ENCODE results near the gene SNCB. TPM values are rescaled to one million over a fixed set of nuclear protein-coding genes. Genes with fewer than 3 reads are reported as not detected.
"Not testable (repeated sequence)": the region's sequence is repeated elsewhere in the genome, so short reads cannot be mapped to it uniquely, and the experiment has no call there.

Gene SNCB
- total RNA-seq, 4 donors from 2014 or later: not detected

DNA sequence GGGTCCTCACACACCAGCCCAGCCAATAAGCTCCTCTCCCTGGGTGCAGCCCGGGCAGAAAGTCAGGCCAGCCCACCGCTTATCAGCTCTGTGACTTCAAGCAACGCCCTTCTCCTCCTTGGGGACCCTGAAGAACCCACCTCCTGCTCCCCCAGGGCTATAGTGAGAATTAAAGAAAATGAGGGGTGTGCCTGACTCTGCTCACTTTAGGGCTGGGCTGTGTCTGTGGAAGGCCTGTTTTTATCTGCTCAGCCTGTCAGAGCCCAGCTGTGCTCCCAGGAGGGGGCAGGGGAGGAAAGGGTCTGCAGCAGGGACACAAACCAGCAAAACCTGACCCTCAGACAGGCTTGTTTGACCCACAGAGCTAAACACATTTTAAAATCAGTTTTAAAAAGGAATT lies 24.3 kb downstream of the SNCB start:
- peaks cover 0 to 17% (median 4%) of the 10 kb centered on the region in 4 donors for H3K4me1 ChIP-seq
- H3K27me3 ChIP-seq: peaks cover 0 to 40% of the 10 kb centered on the region in 2 donors
- TF ChIP-seq, protein P1, sequence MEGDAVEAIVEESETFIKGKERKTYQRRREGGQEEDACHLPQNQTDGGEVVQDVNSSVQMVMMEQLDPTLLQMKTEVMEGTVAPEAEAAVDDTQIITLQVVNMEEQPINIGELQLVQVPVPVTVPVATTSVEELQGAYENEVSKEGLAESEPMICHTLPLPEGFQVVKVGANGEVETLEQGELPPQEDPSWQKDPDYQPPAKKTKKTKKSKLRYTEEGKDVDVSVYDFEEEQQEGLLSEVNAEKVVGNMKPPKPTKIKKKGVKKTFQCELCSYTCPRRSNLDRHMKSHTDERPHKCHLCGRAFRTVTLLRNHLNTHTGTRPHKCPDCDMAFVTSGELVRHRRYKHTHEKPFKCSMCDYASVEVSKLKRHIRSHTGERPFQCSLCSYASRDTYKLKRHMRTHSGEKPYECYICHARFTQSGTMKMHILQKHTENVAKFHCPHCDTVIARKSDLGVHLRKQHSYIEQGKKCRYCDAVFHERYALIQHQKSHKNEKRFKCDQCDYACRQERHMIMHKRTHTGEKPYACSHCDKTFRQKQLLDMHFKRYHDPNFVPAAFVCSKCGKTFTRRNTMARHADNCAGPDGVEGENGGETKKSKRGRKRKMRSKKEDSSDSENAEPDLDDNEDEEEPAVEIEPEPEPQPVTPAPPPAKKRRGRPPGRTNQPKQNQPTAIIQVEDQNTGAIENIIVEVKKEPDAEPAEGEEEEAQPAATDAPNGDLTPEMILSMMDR (IDR thresholded peaks at IDR 0.05): no peak
- TF ChIP-seq EP300 (IDR thresholded peaks at IDR 0.05): no peak
- no peak for TF ChIP-seq POLR2A (IDR thresholded peaks at IDR 0.05)
- H3K27ac ChIP-seq: no peak overlapping the region
- 39 to 50% methylated on average over 2 to 3 of the region's 3 CpGs for WGBS, 2 donors
- no peaks in the 10 kb centered on the region for H3K36me3 ChIP-seq
- H3K4me3 ChIP-seq: no peak overlapping the region
- no peaks in the 10 kb centered on the region for H3K9me3 ChIP-seq
- no peak for DNase-seq (ENCODE audit: low spot score in 2 of 2)

DNA sequence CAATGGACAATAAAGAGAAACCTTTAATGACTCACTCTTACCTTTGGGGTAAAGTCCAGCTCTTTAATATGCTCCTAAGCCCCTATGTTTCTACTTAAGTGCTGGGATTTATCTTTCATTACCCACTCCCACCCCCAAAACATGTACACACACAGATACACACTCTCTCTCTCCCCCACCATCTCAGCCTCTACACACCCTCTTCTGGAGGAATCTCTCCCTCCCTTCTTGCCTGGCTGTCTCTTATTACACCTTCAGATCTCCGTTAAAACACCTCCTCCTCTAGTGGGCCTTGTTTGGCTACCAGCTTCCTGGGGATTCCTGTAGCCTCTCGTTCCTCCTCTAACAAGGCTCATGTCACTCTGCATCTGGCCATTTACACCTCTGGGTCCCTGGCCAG lies 27.2 kb downstream of the SNCB start:
- WGBS, 2 donors: 26 to 29% methylated on average over 2 of the region's 2 CpGs
- no peak for DNase-seq (ENCODE audit: low spot score in 2 of 2)
- H3K27ac ChIP-seq: no peak overlapping the region
- TF ChIP-seq, protein P1 (IDR thresholded peaks at IDR 0.05): no peak
- no peak for TF ChIP-seq EP300 (IDR thresholded peaks at IDR 0.05)
- no peak for TF ChIP-seq POLR2A (IDR thresholded peaks at IDR 0.05)
- H3K4me1 ChIP-seq: no peaks in the 10 kb centered on the region
- no peaks in the 10 kb centered on the region for H3K36me3 ChIP-seq
- H3K27me3 ChIP-seq: peaks cover 0 to 22% of the 10 kb centered on the region in 2 donors
- no peak overlapping the region for H3K4me3 ChIP-seq
- no peaks in the 10 kb centered on the region for H3K9me3 ChIP-seq

GRCh38 chr5:176601901-176602482 lies 28.3 kb downstream of the SNCB start:
- no peak overlapping the region for H3K4me3 ChIP-seq
- H3K27me3 ChIP-seq: peaks cover 0 to 18% of the 10 kb centered on the region in 2 donors
- DNase-seq (ENCODE audit: low spot score in 2 of 2): no peak
- 71 to 75% methylated on average over 12 of the region's 12 CpGs for WGBS, 2 donors
- no peaks in the 10 kb centered on the region for H3K36me3 ChIP-seq
- H3K27ac ChIP-seq: no peak overlapping the region
- no peaks in the 10 kb centered on the region for H3K9me3 ChIP-seq
- peaks cover 0 to 5% (median 0%) of the 10 kb centered on the region in 4 donors for H3K4me1 ChIP-seq
- TF ChIP-seq, protein P1 (IDR thresholded peaks at IDR 0.05): no peak
- no peak for TF ChIP-seq POLR2A (IDR thresholded peaks at IDR 0.05)
- TF ChIP-seq EP300 (IDR thresholded peaks at IDR 0.05): no peak

GRCh38 chr5:176599749-176600430 lies 30.4 kb downstream of the SNCB start:
- H3K4me3 ChIP-seq; H3K36me3 ChIP-seq; DNase-seq (ENCODE audit: low spot score in 2 of 2); H3K9me3 ChIP-seq; H3K27ac ChIP-seq: not testable (repeated sequence)
- Histone ChIP-seq H3K4me1 (peaks cover 0 to 10% (median 1%) of the 10 kb centered on the region in 4 donors), H3K27me3 (peaks cover 0 to 32% of the 10 kb centered on the region in 2 donors)
- 92 to 93% methylated on average over 18 to 19 of the region's 19 CpGs for WGBS, 2 donors

DNA sequence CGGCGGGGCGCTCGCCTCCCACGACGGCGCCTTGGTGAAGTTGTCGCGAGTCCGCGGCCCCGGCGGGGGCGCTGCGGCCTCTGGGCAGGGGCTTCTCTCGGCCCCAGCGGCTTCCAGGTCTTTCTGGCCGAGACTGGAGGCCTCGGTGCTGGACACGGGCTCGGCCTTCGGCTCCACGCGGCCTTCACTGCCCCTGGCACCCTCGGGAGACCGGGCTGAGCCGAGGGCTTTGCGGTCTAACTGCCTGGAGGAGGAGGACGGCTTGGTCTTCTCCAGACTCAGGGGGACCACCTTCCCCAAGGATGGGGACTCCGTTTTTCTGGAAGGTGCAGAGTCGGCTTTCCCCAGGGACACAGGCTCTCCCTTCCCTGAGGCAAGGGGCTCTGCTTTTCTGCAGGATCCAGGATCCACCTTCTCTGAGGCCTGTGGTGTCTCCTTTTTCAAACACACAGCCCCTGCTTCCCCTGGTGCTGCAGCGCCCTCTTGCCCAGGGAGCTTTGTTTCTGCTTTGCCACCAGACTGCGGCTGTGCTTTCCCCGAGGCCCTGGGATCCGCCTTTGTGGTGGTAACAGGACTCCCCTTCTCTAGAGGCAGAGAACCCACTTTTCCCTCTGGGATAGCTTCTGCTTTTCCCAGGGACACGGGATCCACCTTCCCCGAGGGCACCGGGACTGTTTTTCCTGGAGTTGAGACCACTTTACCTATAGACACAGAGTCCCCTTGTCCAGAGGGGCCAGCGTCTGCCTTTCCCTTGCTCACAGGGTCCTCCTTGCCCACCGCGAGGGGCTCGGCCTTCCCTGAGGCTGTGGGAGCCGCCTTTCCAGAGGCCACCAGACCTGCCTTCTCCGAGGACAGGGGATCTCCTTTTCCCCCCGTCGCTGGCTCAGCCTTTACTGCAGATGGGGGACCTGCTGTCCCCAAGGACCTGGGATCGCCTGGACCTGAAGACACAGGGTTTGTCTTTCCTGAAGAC lies 32.6 kb downstream of the SNCB start:
- Histone ChIP-seq H3K9me3 (no peaks in the 10 kb centered on the region), H3K4me3 (peak overlapping the region in 1 of 4 donors; percentile 43), H3K27me3 (peaks cover 0 to 35% of the 10 kb centered on the region in 2 donors), H3K27ac (no peak overlapping the region), H3K4me1 (peaks cover 0 to 10% (median 1%) of the 10 kb centered on the region in 4 donors), H3K36me3 (no peaks in the 10 kb centered on the region)
- no peak for TF ChIP-seq POLR2A (IDR thresholded peaks at IDR 0.05)
- TF ChIP-seq, protein P1 (IDR thresholded peaks at IDR 0.05): no peak
- no peak for TF ChIP-seq EP300 (IDR thresholded peaks at IDR 0.05)
- 81 to 89% methylated on average over 19 to 21 of the region's 47 CpGs for WGBS, 2 donors
- DNase-seq (ENCODE audit: low spot score in 2 of 2): no peak
